Astrocyte (in vitro differentiated cells and primary cell): ENCODE data around the gene SSTR5. TPM values are rescaled to one million over a fixed set of nuclear protein-coding genes. Genes with fewer than 3 reads are reported as not detected.

Experiments used
- DNase-seq: peaks from one replicate; pipeline ENCODE4 v3.0.0-alpha.2; 2010; ENCODE audit warnings: low read depth
- FAIRE-seq: peaks from 2 replicates; lab custom pipeline; 2011; peaks lifted over from hg19 to GRCh38; lab: Jason Lieb, UNC
- H2AFZ ChIP-seq: 2 replicates; pipeline ENCODE4 v1.6.0; 2012; ENCODE audit warnings: low read depth, low read length, inconsistent platforms
- H3K27ac ChIP-seq: 2 replicates; pipeline ENCODE4 v1.5.1; 2011; ENCODE audit warnings: low read depth, low read length, inconsistent platforms
- H3K27me3 ChIP-seq: 2 replicates; pipeline ENCODE4 v1.6.0; 2011; ENCODE audit warnings: low read length, inconsistent platforms; ENCODE audit not compliant: insufficient read depth
- H3K36me3 ChIP-seq: 2 replicates; pipeline ENCODE4 v1.5.1; 2011; ENCODE audit warnings: low read length, inconsistent platforms; ENCODE audit not compliant: insufficient read depth
- H3K4me1 ChIP-seq: 2 replicates; pipeline ENCODE4 v1.5.1; 2011; ENCODE audit warnings: low read length, inconsistent platforms; ENCODE audit not compliant: insufficient read depth
- H3K4me2 ChIP-seq: 2 replicates; pipeline ENCODE4 v1.6.0; 2012; ENCODE audit warnings: low read length, inconsistent platforms
- H3K4me3 ChIP-seq: 2 replicates; pipeline ENCODE4 v1.5.1; 2011; ENCODE audit warnings: low read depth, mild to moderate bottlenecking, low read length, inconsistent platforms; ENCODE audit not compliant: insufficient read depth
- H3K79me2 ChIP-seq: 2 replicates; pipeline ENCODE4 v1.6.0; 2012; ENCODE audit warnings: mild to moderate bottlenecking, low read length, inconsistent platforms; ENCODE audit not compliant: insufficient read depth
- H3K9ac ChIP-seq: 2 replicates; pipeline ENCODE4 v1.6.0; 2012; ENCODE audit warnings: mild to moderate bottlenecking, low read length, inconsistent platforms
- H3K9me3 ChIP-seq: 2 replicates; pipeline ENCODE4 v1.5.1; 2012; ENCODE audit warnings: low read depth, mild to moderate bottlenecking, low read length, inconsistent platforms; ENCODE audit not compliant: insufficient read depth
- H4K20me1 ChIP-seq: 2 replicates; pipeline ENCODE4 v1.6.0; 2012; ENCODE audit warnings: low read length, inconsistent platforms; ENCODE audit not compliant: insufficient read depth
- H3K27ac Mint-ChIP-seq: one replicate; pipeline ENCODE4 v1.8.0; 2021; ENCODE audit warnings: mild to moderate bottlenecking, mixed read lengths; ENCODE audit not compliant: unreplicated experiment
- H3K27me3 Mint-ChIP-seq: one replicate; pipeline ENCODE4 v1.8.0; 2021; ENCODE audit warnings: low read depth, mixed read lengths; ENCODE audit not compliant: unreplicated experiment
- H3K36me3 Mint-ChIP-seq: one replicate; pipeline ENCODE4 v1.8.0; 2021; ENCODE audit warnings: low read depth, mixed read lengths; ENCODE audit not compliant: unreplicated experiment
- H3K4me1 Mint-ChIP-seq: one replicate; pipeline ENCODE4 v1.8.0; 2021; ENCODE audit warnings: low read depth, mixed read lengths; ENCODE audit not compliant: unreplicated experiment
- H3K4me3 Mint-ChIP-seq: one replicate; pipeline ENCODE4 v1.8.0; 2021; ENCODE audit warnings: mild to moderate bottlenecking, moderate library complexity, mixed read lengths; ENCODE audit not compliant: unreplicated experiment
- H3K9me3 Mint-ChIP-seq: one replicate; pipeline ENCODE4 v1.8.0; 2021; ENCODE audit warnings: mild to moderate bottlenecking, mixed read lengths; ENCODE audit not compliant: unreplicated experiment
- CTCF ChIP-seq: IDR thresholded peaks from 2 replicates; pipeline ENCODE4 v1.5.1; 2011; ENCODE audit warnings: low read depth, mild to moderate bottlenecking, inconsistent platforms, low read length, moderate library complexity; ENCODE audit not compliant: insufficient read depth
- EZH2 ChIP-seq: IDR thresholded peaks from 2 replicates; pipeline ENCODE4 v1.6.1; 2012; ENCODE audit warnings: mild to moderate bottlenecking, low read length, inconsistent platforms; ENCODE audit not compliant: insufficient read depth
- total RNA-seq: library from RNA; stranded (reverse); gene quantifications from 2 replicates; pipeline ENCODE4 v1.2.1, GENCODE V29; 2021

SSTR5 gene
- total RNA-seq, 1 donor from 2014 or later: not detected

DNA sequence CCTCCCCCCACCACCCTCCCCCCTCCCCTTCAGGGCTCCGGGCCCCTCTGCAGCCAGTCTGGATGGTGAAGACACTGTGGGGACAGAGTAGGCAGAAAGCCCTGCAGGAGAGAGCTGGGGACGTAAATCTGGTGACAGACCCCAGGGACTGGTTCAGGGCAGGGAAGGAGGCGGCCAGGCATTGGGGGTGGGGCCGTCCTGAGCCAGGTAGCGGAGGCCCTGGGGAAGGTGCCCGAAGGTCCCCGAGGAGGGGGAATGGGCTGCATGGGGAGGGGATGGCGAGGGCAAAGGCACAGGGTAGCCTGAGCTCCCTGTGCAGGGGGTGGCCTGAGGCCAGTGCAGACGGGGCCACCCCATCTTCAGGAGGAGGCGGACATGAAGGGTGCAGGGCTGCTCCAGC, 54.0 kb downstream of the SSTR5 start:
- FAIRE-seq: no peak
- no peak for TF ChIP-seq EZH2
- TF ChIP-seq CTCF: no peak

GRCh38 chr16:1127101-1127500, 54.6 kb downstream of the SSTR5 start:
- Histone ChIP-seq H3K4me2 (no peak overlapping the region), H3K79me2 (no peaks in the 10 kb centered on the region), H3K36me3 (no peaks in the 10 kb centered on the region), H3K4me3 (no peak overlapping the region), H3K27me3 (no peaks in the 10 kb centered on the region), H3K4me1 (no peaks in the 10 kb centered on the region), H2AFZ (no peak overlapping the region), H4K20me1 (no peaks in the 10 kb centered on the region), H3K27ac (no peak overlapping the region), H3K9me3 (no peaks in the 10 kb centered on the region), H3K9ac (no peak overlapping the region)
- no peak for FAIRE-seq
- no peaks in the 10 kb centered on the region for H3K9me3 Mint-ChIP-seq
- TF ChIP-seq EZH2: no peak
- TF ChIP-seq CTCF: no peak
- DNase-seq: no peak
- no peak overlapping the region for H3K27ac Mint-ChIP-seq
- H3K4me1 Mint-ChIP-seq: no peaks in the 10 kb centered on the region
- H3K36me3 Mint-ChIP-seq: no peaks in the 10 kb centered on the region
- H3K4me3 Mint-ChIP-seq: no peak overlapping the region
- peaks cover 13% of the 10 kb centered on the region for H3K27me3 Mint-ChIP-seq

More for the DNA sequence above, 54.0 kb downstream of the SSTR5 start:
- no peak overlapping the region for H2AFZ ChIP-seq
- no peak overlapping the region for H3K27ac ChIP-seq
- H3K27me3 ChIP-seq: no peaks in the 10 kb centered on the region
- no peaks in the 10 kb centered on the region for H3K4me1 ChIP-seq
- H3K9ac ChIP-seq: no peak overlapping the region
- no peaks in the 10 kb centered on the region for H3K79me2 ChIP-seq
- Mint-ChIP-seq H3K4me1 (no peaks in the 10 kb centered on the region), H3K4me3 (no peak overlapping the region), H3K36me3 (no peaks in the 10 kb centered on the region), H3K27ac (no peak overlapping the region), H3K27me3 (peaks cover 11% of the 10 kb centered on the region), H3K9me3 (no peaks in the 10 kb centered on the region)
- H3K9me3 ChIP-seq: no peaks in the 10 kb centered on the region
- no peak overlapping the region for H3K4me2 ChIP-seq
- no peak overlapping the region for H3K4me3 ChIP-seq
- H3K36me3 ChIP-seq: no peaks in the 10 kb centered on the region
- H4K20me1 ChIP-seq: no peaks in the 10 kb centered on the region
- no peak for DNase-seq

DNA sequence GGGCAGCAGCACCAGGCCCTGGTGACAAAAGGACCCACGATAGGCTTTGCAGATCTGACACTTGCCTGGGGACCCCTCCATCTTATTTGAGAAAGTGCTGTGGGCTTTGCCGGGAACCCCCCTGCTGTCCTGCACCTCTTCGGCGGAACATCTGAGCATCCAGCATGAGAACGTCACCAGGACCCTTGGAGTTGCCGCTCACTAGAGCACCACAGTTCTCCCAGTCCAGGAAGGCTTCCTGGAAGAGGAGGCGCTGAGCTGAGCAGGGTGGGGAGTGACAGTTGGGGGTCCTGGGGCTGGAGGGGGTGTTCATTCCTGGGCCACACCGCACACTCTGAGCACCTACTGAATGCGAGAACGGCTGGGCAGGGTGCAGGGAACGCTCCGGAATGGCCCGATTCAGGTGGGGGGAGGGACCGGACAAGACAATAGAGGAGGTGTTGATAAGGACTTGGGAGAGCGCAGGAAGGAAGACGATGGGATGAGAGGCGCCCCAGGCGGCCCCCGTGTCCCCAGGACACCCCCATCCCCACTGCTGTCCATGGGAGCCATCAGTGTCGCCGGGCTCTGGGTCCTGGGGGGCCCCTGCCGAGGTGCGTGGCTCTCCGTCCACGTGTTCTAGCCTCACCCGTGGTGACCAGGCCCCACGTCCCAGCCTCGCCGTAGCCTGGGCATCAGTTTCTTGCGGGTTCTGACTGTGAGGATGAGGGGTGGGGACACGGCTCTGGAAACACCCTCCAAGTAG, 55.6 kb downstream of the SSTR5 start:
- Histone ChIP-seq H3K36me3 (no peaks in the 10 kb centered on the region), H3K4me3 (no peak overlapping the region), H3K9me3 (no peaks in the 10 kb centered on the region), H3K27ac (no peak overlapping the region), H2AFZ (no peak overlapping the region), H3K79me2 (no peaks in the 10 kb centered on the region), H3K9ac (no peak overlapping the region), H3K4me2 (no peak overlapping the region), H3K27me3 (no peaks in the 10 kb centered on the region), H4K20me1 (no peaks in the 10 kb centered on the region), H3K4me1 (no peaks in the 10 kb centered on the region)
- no peak overlapping the region for H3K4me3 Mint-ChIP-seq
- DNase-seq (no peak), FAIRE-seq (no peak)
- peaks cover 16% of the 10 kb centered on the region for H3K27me3 Mint-ChIP-seq
- TF ChIP-seq CTCF: no peak
- TF ChIP-seq EZH2: no peak
- H3K27ac Mint-ChIP-seq: no peak overlapping the region
- H3K4me1 Mint-ChIP-seq: no peaks in the 10 kb centered on the region
- H3K9me3 Mint-ChIP-seq: no peaks in the 10 kb centered on the region
- H3K36me3 Mint-ChIP-seq: no peaks in the 10 kb centered on the region
